ENCODE data around the gene CYP11A1. TPM values are rescaled to one million over a fixed set of nuclear protein-coding genes. Genes with fewer than 3 reads are reported as not detected.

CYP11A1 gene
- total RNA-seq, 1 donor from 2014 or later = 62.4 TPM

DNA sequence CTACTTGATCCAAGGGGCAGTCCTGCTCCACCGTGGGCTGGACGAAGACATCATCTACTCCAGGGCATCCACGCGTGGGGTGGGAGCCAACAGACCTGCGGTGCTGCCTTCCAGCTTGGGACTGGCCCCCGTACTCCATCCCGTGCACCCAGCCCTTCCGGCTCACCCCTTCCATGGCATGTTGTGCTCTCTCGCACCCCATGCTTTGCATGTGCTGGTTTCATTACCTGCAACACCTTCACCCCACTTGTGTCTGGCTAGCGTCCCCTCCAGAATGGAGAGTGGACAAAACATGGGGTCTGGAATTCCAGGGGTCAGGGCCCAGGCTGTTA lies 36.1 kb upstream of the CYP11A1 start:
- intact Hi-C loops (cut with DNase I) = no loop called here
- H3K27ac ChIP-seq = no peak overlapping the region

DNA sequence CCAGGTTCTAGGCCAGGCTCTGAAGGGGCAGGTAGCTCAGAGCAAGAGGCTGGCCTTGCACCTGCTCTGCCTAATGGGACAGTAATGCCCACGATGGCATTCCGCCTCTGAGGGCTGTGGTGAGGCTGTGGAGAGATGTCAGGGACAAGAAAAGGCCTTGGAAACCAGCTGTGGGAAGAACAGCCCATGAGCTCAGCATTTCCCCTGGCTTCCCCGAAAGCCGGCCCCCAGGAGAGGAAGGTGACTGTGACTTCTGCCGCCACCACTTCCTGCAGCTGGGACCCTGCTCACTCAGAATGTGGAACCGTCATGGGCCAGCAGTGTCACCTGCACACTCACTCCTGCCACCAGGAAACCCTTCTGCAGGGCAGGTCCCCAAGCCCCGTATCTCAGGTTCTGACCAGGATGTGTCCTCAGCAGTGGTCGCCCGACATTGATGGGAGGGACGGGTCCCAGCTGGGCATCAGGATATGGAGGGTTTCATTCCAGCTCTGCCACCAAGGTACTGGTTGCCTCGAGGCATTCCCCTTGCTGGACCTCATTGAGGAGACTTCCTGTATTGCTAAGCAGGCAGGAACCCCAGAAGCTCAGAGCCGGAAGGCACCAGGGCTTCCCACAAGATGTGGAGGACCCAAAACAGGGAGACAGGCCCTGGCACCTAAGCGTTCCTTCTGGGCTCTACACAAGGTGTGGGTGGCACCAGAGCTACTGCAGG lies 35.6 kb upstream of the CYP11A1 start:
- no peaks in the 10 kb centered on the region for H3K9me3 ChIP-seq
- H3K27me3 ChIP-seq = no peaks in the 10 kb centered on the region
- no peak for TF ChIP-seq CTCF (IDR thresholded peaks at IDR 0.05)
- no peaks in the 10 kb centered on the region for H3K4me1 ChIP-seq
- intact Hi-C loops (cut with DNase I) = no loop called here
- no peaks in the 10 kb centered on the region for H3K36me3 ChIP-seq
- no peak overlapping the region for H3K4me3 ChIP-seq
- H3K27ac ChIP-seq = no peak overlapping the region
- DNase-seq (ENCODE audit: low spot score in 2 of 2) = no peak

More for the DNA sequence above, 36.1 kb upstream of the CYP11A1 start:
- no peak for TF ChIP-seq CTCF (IDR thresholded peaks at IDR 0.05)
- H3K4me1 ChIP-seq = no peaks in the 10 kb centered on the region
- H3K4me3 ChIP-seq = no peak overlapping the region
- no peaks in the 10 kb centered on the region for H3K27me3 ChIP-seq
- no peaks in the 10 kb centered on the region for H3K9me3 ChIP-seq
- H3K36me3 ChIP-seq = no peaks in the 10 kb centered on the region
- no peak for DNase-seq (ENCODE audit: low spot score in 2 of 2)

- H3K27ac ChIP-seq = no peak overlapping the region
- no peak overlapping the region for H3K4me3 ChIP-seq
- DNase-seq (ENCODE audit: low spot score in 2 of 2) = no peak
- no peaks in the 10 kb centered on the region for H3K9me3 ChIP-seq
- TF ChIP-seq CTCF (IDR thresholded peaks at IDR 0.05) = no peak
- no peaks in the 10 kb centered on the region for H3K27me3 ChIP-seq
- H3K4me1 ChIP-seq = no peaks in the 10 kb centered on the region
- H3K36me3 ChIP-seq = no peaks in the 10 kb centered on the region
- intact Hi-C loops (cut with DNase I) = no loop called here
These were observed 34.9 kb upstream of the CYP11A1 start for GRCh38 chr15:74402337-74402841.

DNA sequence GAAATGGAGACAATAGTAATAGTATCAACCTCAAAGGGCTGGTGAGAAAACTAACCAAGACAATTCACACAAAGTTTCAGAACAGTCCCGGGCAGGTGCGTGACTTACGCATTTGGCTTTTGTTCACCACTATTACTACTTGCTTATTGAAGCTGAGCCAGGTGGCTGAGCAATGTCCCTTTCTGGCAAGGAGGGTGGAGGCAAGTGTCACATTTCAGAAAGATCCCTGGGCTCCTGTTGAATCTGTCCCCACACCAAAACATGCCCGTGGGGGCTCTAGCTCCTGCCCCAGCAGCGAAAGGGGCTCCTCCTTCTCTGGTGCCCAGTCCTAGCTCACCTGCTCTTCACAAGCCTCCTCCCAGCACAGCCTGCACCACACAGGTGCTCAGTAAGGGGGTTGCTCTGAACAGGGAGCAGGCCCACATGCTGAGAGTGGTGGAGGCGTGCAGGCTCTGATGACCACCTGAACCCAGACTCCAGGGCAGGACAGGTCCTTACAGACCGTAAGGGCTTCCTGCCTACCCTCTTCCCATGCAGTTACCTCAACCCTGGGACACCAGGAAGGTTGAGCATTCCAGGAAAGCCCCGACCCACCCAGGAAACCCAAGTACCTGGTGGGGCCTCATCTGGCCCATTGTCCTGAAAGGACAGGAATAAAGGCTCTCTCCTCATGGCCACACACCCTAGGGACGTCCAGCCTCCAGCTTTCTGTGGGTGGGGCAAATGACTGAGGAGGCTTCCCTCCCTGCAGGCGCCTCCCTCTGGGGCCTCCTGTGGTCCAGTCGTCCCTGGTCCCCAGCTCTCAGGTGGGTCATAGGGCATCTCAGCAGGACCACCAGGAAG lies 33.7 kb upstream of the CYP11A1 start:
- Histone ChIP-seq H3K36me3 (no peaks in the 10 kb centered on the region), H3K4me1 (no peaks in the 10 kb centered on the region), H3K27me3 (no peaks in the 10 kb centered on the region), H3K9me3 (no peaks in the 10 kb centered on the region), H3K27ac (no peak overlapping the region), H3K4me3 (no peak overlapping the region)
- intact Hi-C loops (cut with DNase I) = no loop called here
- no peak for TF ChIP-seq CTCF (IDR thresholded peaks at IDR 0.05)
- no peak for DNase-seq (ENCODE audit: low spot score in 2 of 2)

GRCh38 chr15:74400313-74400860 lies 32.9 kb upstream of the CYP11A1 start:
- no peaks in the 10 kb centered on the region for H3K4me1 ChIP-seq
- no peaks in the 10 kb centered on the region for H3K9me3 ChIP-seq
- H3K4me3 ChIP-seq = no peak overlapping the region
- H3K27me3 ChIP-seq = no peaks in the 10 kb centered on the region
- DNase-seq (ENCODE audit: low spot score in 2 of 2) = no peak
- H3K27ac ChIP-seq = no peak overlapping the region
- no peaks in the 10 kb centered on the region for H3K36me3 ChIP-seq
- TF ChIP-seq CTCF (IDR thresholded peaks at IDR 0.05) = no peak
- intact Hi-C loops (cut with DNase I) = no loop called here

Data from ascending aorta (tissue), 2 donors.